ENCODE measurements around the gene PIK3R3. TPM values are rescaled to one million over a fixed set of nuclear protein-coding genes. Genes with fewer than 3 reads are reported as not detected.

PIK3R3 gene
- polyA plus RNA-seq, 2 of the 4 experiments (the other 2 are of a cell fraction): 2.1 to 2.2 TPM

DNA sequence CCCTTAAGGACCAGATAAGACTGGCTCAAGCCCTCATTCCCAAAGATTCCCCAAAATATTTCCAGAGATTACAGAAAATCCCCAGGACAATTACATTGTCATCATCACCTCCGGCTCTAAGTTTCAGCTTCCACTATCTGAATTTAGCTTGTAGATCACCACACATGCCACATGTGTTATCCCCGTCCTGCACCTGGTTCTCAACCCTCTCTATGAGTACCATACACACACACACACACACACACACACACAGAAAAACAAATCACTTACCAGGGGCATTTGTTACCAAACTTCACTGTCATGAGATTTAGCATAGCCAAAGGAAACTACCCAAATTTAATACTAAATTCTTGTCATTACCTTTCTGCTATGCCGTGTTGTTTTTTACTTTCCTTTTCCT is 27.1 kb upstream of the PIK3R3 start:
- 53% methylated on average over 3 of the region's 3 CpGs for WGBS (ENCODE audit: missing lambda C conversion rate)
- H3K4me2 ChIP-seq: no peak overlapping the region
- POLR2A ChIA-PET: no interaction called here
- no peak overlapping the region for H3K27ac ChIP-seq
- CTCF ChIA-PET: no interaction called here
- no peaks in the 10 kb centered on the region for H3K9me3 ChIP-seq
- no peak for FAIRE-seq
- ATAC-seq: no peak
- DNase-seq (ENCODE audit: low read depth in 1 of 2, low spot score in 1 of 2): no peak
- no peaks in the 10 kb centered on the region for H3K4me1 ChIP-seq
- TF ChIP-seq, protein P1, sequence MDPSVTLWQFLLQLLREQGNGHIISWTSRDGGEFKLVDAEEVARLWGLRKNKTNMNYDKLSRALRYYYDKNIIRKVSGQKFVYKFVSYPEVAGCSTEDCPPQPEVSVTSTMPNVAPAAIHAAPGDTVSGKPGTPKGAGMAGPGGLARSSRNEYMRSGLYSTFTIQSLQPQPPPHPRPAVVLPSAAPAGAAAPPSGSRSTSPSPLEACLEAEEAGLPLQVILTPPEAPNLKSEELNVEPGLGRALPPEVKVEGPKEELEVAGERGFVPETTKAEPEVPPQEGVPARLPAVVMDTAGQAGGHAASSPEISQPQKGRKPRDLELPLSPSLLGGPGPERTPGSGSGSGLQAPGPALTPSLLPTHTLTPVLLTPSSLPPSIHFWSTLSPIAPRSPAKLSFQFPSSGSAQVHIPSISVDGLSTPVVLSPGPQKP (IDR thresholded peaks at IDR 0.05; ENCODE audit: low read depth, low read length): no peak
- no peak for TF ChIP-seq MAZ (IDR thresholded peaks at IDR 0.05; ENCODE audit: borderline replicate concordance, low read depth, low read length)
- TF ChIP-seq KDM5A (IDR thresholded peaks at IDR 0.05): no peak
- TF ChIP-seq JUN (IDR thresholded peaks at IDR 0.05): no peak
- no peak for TF ChIP-seq FOSL2 (IDR thresholded peaks at IDR 0.05)
- no peak for TF ChIP-seq FOSL2 (CRISPR knock-in tag; IDR thresholded peaks at IDR 0.05)
- TF ChIP-seq, protein P2, sequence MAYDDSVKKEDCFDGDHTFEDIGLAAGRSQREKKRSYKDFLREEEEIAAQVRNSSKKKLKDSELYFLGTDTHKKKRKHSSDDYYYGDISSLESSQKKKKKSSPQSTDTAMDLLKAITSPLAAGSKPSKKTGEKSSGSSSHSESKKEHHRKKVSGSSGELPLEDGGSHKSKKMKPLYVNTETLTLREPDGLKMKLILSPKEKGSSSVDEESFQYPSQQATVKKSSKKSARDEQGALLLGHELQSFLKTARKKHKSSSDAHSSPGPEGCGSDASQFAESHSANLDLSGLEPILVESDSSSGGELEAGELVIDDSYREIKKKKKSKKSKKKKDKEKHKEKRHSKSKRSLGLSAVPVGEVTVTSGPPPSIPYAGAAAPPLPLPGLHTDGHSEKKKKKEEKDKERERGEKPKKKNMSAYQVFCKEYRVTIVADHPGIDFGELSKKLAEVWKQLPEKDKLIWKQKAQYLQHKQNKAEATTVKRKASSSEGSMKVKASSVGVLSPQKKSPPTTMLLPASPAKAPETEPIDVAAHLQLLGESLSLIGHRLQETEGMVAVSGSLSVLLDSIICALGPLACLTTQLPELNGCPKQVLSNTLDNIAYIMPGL (CRISPR knock-in tag; IDR thresholded peaks at IDR 0.05; ENCODE audit: borderline replicate concordance): no peak
- TF ChIP-seq, protein P3, sequence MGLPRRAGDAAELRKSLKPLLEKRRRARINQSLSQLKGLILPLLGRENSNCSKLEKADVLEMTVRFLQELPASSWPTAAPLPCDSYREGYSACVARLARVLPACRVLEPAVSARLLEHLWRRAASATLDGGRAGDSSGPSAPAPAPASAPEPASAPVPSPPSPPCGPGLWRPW (IDR thresholded peaks at IDR 0.05): no peak
- no peak for TF ChIP-seq CBX8 (IDR thresholded peaks at IDR 0.05)
- no peak for TF ChIP-seq POLR2A (IDR thresholded peaks at IDR 0.05; ENCODE audit: low read length)
- no peak for TF ChIP-seq RCOR1 (IDR thresholded peaks at IDR 0.05; ENCODE audit: low read depth, low read length)
- no peak for TF ChIP-seq NR3C1 (IDR thresholded peaks at IDR 0.05)
- TF ChIP-seq, protein P4, sequence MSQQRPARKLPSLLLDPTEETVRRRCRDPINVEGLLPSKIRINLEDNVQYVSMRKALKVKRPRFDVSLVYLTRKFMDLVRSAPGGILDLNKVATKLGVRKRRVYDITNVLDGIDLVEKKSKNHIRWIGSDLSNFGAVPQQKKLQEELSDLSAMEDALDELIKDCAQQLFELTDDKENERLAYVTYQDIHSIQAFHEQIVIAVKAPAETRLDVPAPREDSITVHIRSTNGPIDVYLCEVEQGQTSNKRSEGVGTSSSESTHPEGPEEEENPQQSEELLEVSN (IDR thresholded peaks at IDR 0.05; ENCODE audit: borderline replicate concordance, low read depth): no peak
- no peak for TF ChIP-seq HEYL (CRISPR knock-in tag; IDR thresholded peaks at IDR 0.05)
- no peak for TF ChIP-seq BHLHE40 (IDR thresholded peaks at IDR 0.05; ENCODE audit: low read depth, low read length)
- TF ChIP-seq KDM1A (IDR thresholded peaks at IDR 0.05; ENCODE audit: low read depth): no peak
- TF ChIP-seq ZNF302 (CRISPR knock-in tag; IDR thresholded peaks at IDR 0.05): no peak
- no peak for TF ChIP-seq MYC (IDR thresholded peaks at IDR 0.05; ENCODE audit: borderline replicate concordance, low read length)
- no peak for TF ChIP-seq ZSCAN20 (CRISPR knock-in tag; IDR thresholded peaks at IDR 0.05)
- no peak for TF ChIP-seq SREBF2 (IDR thresholded peaks at IDR 0.05)
- TF ChIP-seq, protein P5, sequence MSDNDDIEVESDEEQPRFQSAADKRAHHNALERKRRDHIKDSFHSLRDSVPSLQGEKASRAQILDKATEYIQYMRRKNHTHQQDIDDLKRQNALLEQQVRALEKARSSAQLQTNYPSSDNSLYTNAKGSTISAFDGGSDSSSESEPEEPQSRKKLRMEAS (IDR thresholded peaks at IDR 0.05): no peak
- H3K4me3 ChIP-seq: no peak overlapping the region

DNA sequence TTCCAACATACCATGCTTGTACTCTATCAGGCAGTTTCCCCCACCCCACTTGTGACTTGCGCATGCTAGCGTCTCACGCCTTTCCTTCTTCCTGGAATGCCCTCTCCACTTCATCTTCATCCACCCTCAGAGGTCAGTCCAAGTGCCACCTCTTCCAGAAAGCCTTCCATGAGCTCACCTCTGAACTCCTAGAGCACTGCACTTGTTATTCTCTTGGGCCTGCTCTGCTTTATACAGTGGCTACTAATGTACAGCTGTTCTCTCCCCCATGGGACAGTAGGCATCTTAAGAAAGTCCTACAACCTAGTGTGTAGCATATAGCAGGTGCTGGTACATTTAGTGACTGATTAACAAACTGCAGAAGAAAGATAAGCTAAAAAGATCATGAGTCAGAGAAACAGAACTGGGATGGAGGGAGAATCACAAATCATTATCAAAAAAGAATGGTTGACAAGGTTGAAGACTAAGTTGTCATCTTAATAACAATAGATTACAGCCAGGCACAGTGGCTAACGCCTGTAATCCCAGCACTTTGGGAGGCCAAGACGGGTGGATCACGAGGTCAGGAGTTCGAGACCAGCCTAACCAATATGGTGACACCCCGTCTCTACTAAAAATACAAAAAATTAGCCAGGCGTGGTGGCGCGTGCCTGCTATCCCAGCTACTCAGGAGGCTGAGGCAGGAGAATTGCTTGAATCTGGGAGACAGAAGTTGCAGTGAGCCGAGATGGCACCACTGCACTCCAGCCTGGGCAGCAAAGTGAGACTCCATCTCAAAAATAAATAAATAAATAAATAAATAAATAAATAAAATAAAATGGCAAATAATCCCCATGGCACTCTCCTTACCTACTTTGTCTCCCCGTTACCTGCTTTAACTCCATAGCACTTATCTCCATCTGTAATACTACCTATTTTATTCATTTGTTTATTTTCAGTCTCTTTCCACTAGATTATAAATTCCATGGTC is 26.2 kb upstream of the PIK3R3 start:
- no peak overlapping the region for H3K4me2 ChIP-seq
- ATAC-seq (no peak), DNase-seq (ENCODE audit: low read depth in 1 of 2, low spot score in 1 of 2) (no peak), FAIRE-seq (no peak)
- H3K27ac ChIP-seq: no peak overlapping the region
- POLR2A ChIA-PET: no interaction called here
- CTCF ChIA-PET: interaction anchor here (1.4 kb wide), 1 partner anchor 122 kb away, joined by 6 read pairs; no protein-coding TSS in a partner anchor
- 74% methylated on average over 13 of the region's 13 CpGs for WGBS (ENCODE audit: missing lambda C conversion rate)
- H3K9me3 ChIP-seq: no peaks in the 10 kb centered on the region
- H3K4me3 ChIP-seq: no peak overlapping the region
- no peak for TF ChIP-seq TP53 (CRISPR knock-in tag; IDR thresholded peaks at IDR 0.05)
- TF ChIP-seq CBX2 (IDR thresholded peaks at IDR 0.05; ENCODE audit: borderline replicate concordance, low read depth): no peak
- no peak for TF ChIP-seq ZNF302 (CRISPR knock-in tag; IDR thresholded peaks at IDR 0.05)
- TF ChIP-seq MYC (IDR thresholded peaks at IDR 0.05; ENCODE audit: borderline replicate concordance, low read length): no peak
- no peak for TF ChIP-seq TFCP2L1 (CRISPR knock-in tag; IDR thresholded peaks at IDR 0.05)
- TF ChIP-seq HEYL (CRISPR knock-in tag; IDR thresholded peaks at IDR 0.05): no peak
- 0 out of 2 replicates have a peak, but pooled peaks have one; percentile 5 for TF ChIP-seq ZC3H11A (IDR thresholded peaks at IDR 0.05)
- TF ChIP-seq, protein P4 (IDR thresholded peaks at IDR 0.05; ENCODE audit: borderline replicate concordance, low read depth): no peak
- TF ChIP-seq HDAC2 (IDR thresholded peaks at IDR 0.05): no peak
- H3K4me1 ChIP-seq: no peaks in the 10 kb centered on the region

Data from A549 (cell line).